ENCODE measurements around the gene ERVFRD-1. TPM values are rescaled to one million over a fixed set of nuclear protein-coding genes. Genes with fewer than 3 reads are reported as not detected.

The ERVFRD-1 gene
- total and polyA plus RNA-seq, 2 donors (not counting 3 experiments of a cell fraction or from before 2014, with no cell fraction given) = not detected

DNA sequence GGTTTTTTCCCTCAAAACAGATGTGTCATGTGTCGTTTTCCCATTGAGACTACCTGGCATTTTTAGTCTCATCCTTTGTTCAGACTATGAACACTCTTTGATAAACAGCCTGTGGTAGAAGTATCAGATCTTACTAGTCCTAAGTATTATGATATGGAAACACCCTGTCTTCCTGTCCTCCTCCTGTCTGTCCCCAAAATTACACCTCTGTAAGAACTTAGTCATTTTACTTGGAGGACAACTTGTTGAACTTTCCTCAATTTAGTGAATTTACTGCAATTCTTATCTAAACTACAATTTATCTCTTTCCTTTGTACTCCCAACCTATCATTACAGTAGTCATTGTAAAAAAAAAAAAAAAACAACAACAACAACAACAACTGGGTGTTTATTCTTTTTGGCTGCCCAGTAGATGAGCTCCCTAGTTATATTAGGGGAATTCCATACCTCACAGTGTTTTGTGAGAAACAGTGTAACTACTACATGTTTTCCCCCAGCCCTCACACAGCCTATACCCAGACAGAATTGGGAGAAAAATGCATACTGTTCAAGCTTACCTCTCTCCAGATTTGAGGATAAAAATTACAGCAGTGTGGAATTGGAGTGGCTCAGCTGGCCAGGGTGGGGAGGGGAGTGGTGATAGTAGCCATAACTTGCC, 18.5 kb upstream of the ERVFRD-1 start:
- Histone ChIP-seq H3K4me2 (ENCODE audit: insufficient read depth, low read length) (no peak overlapping the region), H3K79me2 (ENCODE audit: control insufficient read depth, insufficient read depth, low read length) (peaks cover 36% of the 10 kb centered on the region), H3K36me3 (ENCODE audit: control insufficient read depth in 2 of 2, extremely low read depth in 1 of 2, insufficient read depth in 2 of 2, low read length in 2 of 2) (peaks cover under 1 to 4% of the 10 kb centered on the region in 2 experiments), H3K4me1 (ENCODE audit: control insufficient read depth, extremely low read depth, insufficient read depth, low read length) (peaks cover 13% of the 10 kb centered on the region), H3K9me3 (replicated peaks; ENCODE audit: control insufficient read depth, insufficient read depth, low read length) (no peaks in the 10 kb centered on the region), H3K9me1 (replicated peaks; ENCODE audit: control insufficient read depth, extremely low read depth, insufficient read depth, low read length) (no peaks in the 10 kb centered on the region), H3K9ac (replicated peaks; ENCODE audit: extremely low read depth, insufficient read depth, low read length) (no peak overlapping the region), H3K4me3 (replicated peaks in 1 of 3; ENCODE audit: insufficient read depth in 1 of 3, low read depth in 1 of 3, low read length in 3 of 3) (no peak overlapping the region), H4K20me1 (replicated peaks; ENCODE audit: control insufficient read depth, extremely low read depth, insufficient read depth, low read length) (no peaks in the 10 kb centered on the region), H3K27me3 (ENCODE audit: control insufficient read depth in 2 of 2, insufficient read depth in 2 of 2, low read length in 2 of 2) (no peaks in the 10 kb centered on the region), H3K27ac (ENCODE audit: insufficient read depth, low read depth, low read length) (no peak overlapping the region), H2AFZ (ENCODE audit: low read depth, low read length) (no peak overlapping the region)
- ChIA-PET CTCF (interaction anchor here (1.1 to 1.5 kb wide), 3 partner anchors 15 to 35 kb away, joined by 3 to 7 read pairs (median 3); no protein-coding TSS in a partner anchor), POLR2A (no interaction called here)
- FAIRE-seq = no peak
- BruUV-seq (replicated peaks) = no TSS peak
- DNase-seq (ENCODE audit: low read depth, low spot score) = no peak
- dilution Hi-C loops (cut with MboI; ENCODE audit: extremely low pct_ligation_motif_present, low sequenced_read_pairs) = loop anchor here (25.0 kb wide), 1 partner anchor 357 kb away; no protein-coding TSS in a partner anchor
- intact Hi-C loops (cut with micrococcal nuclease) = loop anchor here (2.0 kb wide), 1 partner anchor 35 kb away; no protein-coding TSS in a partner anchor
- TF ChIP-seq POLR2AphosphoS5 (IDR thresholded peaks at IDR 0.05; ENCODE audit: insufficient read depth, low read depth, low read length) = no peak
- TF ChIP-seq POLR2A (IDR thresholded peaks at IDR 0.05; ENCODE audit: low read depth, low read length) = no peak
- TF ChIP-seq JUN (IDR thresholded peaks at IDR 0.05; ENCODE audit: borderline replicate concordance, insufficient read depth, insufficient read length, low read depth) = no peak
- no peak for TF ChIP-seq FOS (IDR thresholded peaks at IDR 0.05; ENCODE audit: borderline replicate concordance, insufficient read depth, low read length)
- no peak for TF ChIP-seq GATA2 (IDR thresholded peaks at IDR 0.05; ENCODE audit: insufficient read depth, insufficient read length, low read depth, low read length)
- TF ChIP-seq EZH2 (IDR thresholded peaks at IDR 0.05; ENCODE audit: borderline replicate concordance, low read depth, low read length, severe bottlenecking) = no peak
- TF ChIP-seq, protein P1, sequence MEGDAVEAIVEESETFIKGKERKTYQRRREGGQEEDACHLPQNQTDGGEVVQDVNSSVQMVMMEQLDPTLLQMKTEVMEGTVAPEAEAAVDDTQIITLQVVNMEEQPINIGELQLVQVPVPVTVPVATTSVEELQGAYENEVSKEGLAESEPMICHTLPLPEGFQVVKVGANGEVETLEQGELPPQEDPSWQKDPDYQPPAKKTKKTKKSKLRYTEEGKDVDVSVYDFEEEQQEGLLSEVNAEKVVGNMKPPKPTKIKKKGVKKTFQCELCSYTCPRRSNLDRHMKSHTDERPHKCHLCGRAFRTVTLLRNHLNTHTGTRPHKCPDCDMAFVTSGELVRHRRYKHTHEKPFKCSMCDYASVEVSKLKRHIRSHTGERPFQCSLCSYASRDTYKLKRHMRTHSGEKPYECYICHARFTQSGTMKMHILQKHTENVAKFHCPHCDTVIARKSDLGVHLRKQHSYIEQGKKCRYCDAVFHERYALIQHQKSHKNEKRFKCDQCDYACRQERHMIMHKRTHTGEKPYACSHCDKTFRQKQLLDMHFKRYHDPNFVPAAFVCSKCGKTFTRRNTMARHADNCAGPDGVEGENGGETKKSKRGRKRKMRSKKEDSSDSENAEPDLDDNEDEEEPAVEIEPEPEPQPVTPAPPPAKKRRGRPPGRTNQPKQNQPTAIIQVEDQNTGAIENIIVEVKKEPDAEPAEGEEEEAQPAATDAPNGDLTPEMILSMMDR (IDR thresholded peaks at IDR 0.05; ENCODE audit: extremely low read depth in 1 of 2, insufficient read depth in 1 of 2, low read depth in 1 of 2, low read length in 2 of 2) = no peak
- TF ChIP-seq MYC (IDR thresholded peaks at IDR 0.05; ENCODE audit: low read depth, low read length) = no peak
- TF ChIP-seq, protein P2, sequence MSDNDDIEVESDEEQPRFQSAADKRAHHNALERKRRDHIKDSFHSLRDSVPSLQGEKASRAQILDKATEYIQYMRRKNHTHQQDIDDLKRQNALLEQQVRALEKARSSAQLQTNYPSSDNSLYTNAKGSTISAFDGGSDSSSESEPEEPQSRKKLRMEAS (IDR thresholded peaks at IDR 0.05; ENCODE audit: insufficient read depth, insufficient read length) = no peak
